Lower leg skin (tissue), 3 donors: ENCODE measurements around the gene CNOT10.

ENCODE experiments used
- CTCF ChIP-seq, 3 donors: fragments of 450-650 bp; IDR thresholded peaks; one replicate each; pipeline ENCODE4 v1.5.1; 2016; ENCODE audit warnings: antibody characterized with exemption in 3 of 3, mild to moderate bottlenecking in 3 of 3, moderate library complexity in 2 of 3
- POLR2A ChIP-seq, 2 donors: fragments of 450-650 bp; IDR thresholded peaks; one replicate each; pipeline ENCODE4 v1.6.1; 2016 to 2017; ENCODE audit warnings: antibody characterized with exemption in 2 of 2, mild to moderate bottlenecking in 1 of 2, moderate library complexity in 1 of 2

- no peak for TF ChIP-seq CTCF (IDR thresholded peaks at IDR 0.05)
- no peak for TF ChIP-seq POLR2A (IDR thresholded peaks at IDR 0.05)
Measured at GRCh38 chr3:32820430-32820829, 135.4 kb downstream of the CNOT10 start.
